Smooth muscle cell (in vitro differentiated cells): ENCODE measurements around the gene NUTM2D. TPM values are rescaled to one million over a fixed set of nuclear protein-coding genes. Genes with fewer than 3 reads are reported as not detected.
"Not testable (repeated sequence)": the region's sequence is repeated elsewhere in the genome, so short reads cannot be mapped to it uniquely, and the experiment has no call there.

ENCODE experiments used
- DNase-seq: peaks from one replicate; lab custom pipeline; 2025; ENCODE audit not compliant: unreplicated experiment; lab: John Stamatoyannopoulos, UW
- H2AFZ ChIP-seq: fragments of 200-600 bp; sonication (generic); 2 replicates; pipeline ENCODE4 v1.6.0; 2016; ENCODE audit warnings: antibody characterized with exemption, low read depth, mild to moderate bottlenecking
- H3F3A ChIP-seq: fragments of 200-600 bp; sonication (generic); 2 replicates; pipeline ENCODE4 v1.6.0; 2017; ENCODE audit warnings: antibody characterized with exemption, low read depth
- H3K27ac ChIP-seq: fragments of 200-600 bp; sonication (generic); 2 replicates; pipeline ENCODE4 v1.5.1; 2016; ENCODE audit warnings: low read depth, mild to moderate bottlenecking
- H3K27me3 ChIP-seq: fragments of 200-600 bp; sonication (generic); 2 replicates; pipeline ENCODE4 v1.6.1; 2016; ENCODE audit warnings: low read depth, mild to moderate bottlenecking
- H3K36me3 ChIP-seq: fragments of 200-600 bp; sonication (generic); 2 replicates; pipeline ENCODE4 v1.5.1; 2016; ENCODE audit warnings: low read depth
- H3K4me1 ChIP-seq: fragments of 200-600 bp; sonication (generic); 2 replicates; pipeline ENCODE4 v1.5.1; 2016; ENCODE audit warnings: low read depth
- H3K4me2 ChIP-seq: fragments of 200-600 bp; sonication (generic); 2 replicates; pipeline ENCODE4 v1.6.0; 2016; ENCODE audit warnings: mild to moderate bottlenecking
- H3K4me3 ChIP-seq: fragments of 200-600 bp; sonication (generic); 2 replicates; pipeline ENCODE4 v1.5.1; 2016; ENCODE audit warnings: mild to moderate bottlenecking
- H3K79me2 ChIP-seq: fragments of 200-600 bp; sonication (generic); 2 replicates; pipeline ENCODE4 v1.6.0; 2016; ENCODE audit warnings: low read depth, mild to moderate bottlenecking
- H3K9ac ChIP-seq: fragments of 200-600 bp; sonication (generic); 2 replicates; pipeline ENCODE4 v1.6.0; 2016; ENCODE audit warnings: low read depth
- H3K9me3 ChIP-seq: fragments of 200-600 bp; sonication (generic); replicated peaks from 2 replicates; pipeline ENCODE4 v1.5.1; 2016; ENCODE audit warnings: low read depth
- H4K20me1 ChIP-seq: fragments of 200-600 bp; sonication (generic); 2 replicates; pipeline ENCODE4 v1.6.0; 2016; ENCODE audit warnings: low read depth
- WGBS: methylation state at CpG from one replicate; pipeline ENCODE4 v1.1.7; 2016; ENCODE audit warnings: low lambda C conversion rate; 5-methylcytosine and 5-hydroxymethylcytosine counted together
- polyA plus RNA-seq: library from polyadenylated mRNA; unstranded; fragments of >200 nt; fragmentation: Nextera tagmentation; extraction: Ambion mirVana; gene quantifications from 2 replicates; pipeline ENCODE4 v1.2.1, GENCODE V29; 2016
- total RNA-seq: library from RNA; depleted of rRNA; stranded (reverse); fragments of >200 nt; gene quantifications from 2 replicates; pipeline ENCODE4 v1.2.3, GENCODE V29; 2014

Gene NUTM2D
- total and polyA plus RNA-seq, 2 experiments from 2014 or later: 0.18 to 1.9 TPM

DNA sequence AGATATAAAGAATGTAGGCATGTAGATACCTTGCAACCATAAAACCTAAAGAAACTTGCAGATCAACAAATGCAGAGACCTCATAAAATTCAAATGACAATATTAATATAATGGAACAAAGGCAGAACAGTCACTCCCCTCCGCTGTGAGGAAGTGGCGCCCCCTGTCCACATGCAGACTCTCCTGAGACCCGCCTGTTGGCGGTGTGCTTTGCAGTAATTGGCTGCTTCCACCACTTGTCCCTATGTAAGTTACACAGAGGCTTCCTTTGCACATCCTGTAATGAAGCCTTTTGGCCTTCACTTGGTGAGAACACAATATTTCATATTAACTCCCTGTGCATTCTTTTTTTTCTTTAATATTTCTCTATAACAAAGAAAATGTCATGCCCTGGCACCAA is 21.6 kb downstream of the NUTM2D start:
- H3K9ac ChIP-seq: not testable (repeated sequence)

DNA sequence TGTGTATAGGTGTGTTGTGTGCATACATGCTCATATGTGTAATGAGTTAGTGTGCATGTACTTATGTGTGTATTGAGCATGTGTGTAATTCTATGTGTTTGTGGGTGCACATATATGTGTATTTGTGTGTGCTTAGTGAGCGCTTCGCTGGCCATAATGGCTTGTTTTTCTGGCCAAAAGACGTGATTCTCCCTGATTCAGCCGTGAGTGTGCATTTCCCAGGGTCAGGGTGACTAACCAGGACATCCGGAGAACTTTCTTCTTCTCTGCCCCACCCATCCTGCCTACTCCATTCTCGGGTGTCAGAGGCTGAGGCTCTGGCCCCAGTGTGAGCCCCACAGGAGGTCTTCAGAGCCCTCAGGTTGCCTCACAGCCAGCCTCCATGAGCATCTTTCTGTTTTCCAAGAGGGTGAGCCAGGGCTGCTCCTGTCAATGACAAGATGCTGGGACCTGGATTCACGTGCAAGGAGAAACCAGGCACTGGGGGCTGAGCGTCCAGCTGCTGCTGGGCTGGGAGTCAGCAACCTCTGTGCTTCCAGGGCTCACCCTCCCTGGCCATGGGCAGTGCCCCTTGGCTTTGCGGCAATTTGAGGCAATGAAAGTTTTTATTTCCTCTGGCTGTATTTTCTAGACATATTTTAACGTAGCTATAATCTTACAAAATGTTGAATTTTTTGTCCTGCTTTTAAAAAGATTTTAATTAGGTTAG is 25.8 kb downstream of the NUTM2D start:
- H3K9ac ChIP-seq, DNase-seq: not testable (repeated sequence)

More for the DNA sequence above, 21.6 kb downstream of the NUTM2D start:
- not testable (repeated sequence) for H4K20me1 ChIP-seq, H3K27ac ChIP-seq, H3K4me2 ChIP-seq, H3K27me3 ChIP-seq, DNase-seq, H3K4me1 ChIP-seq, H3F3A ChIP-seq, H3K4me3 ChIP-seq, H2AFZ ChIP-seq, H3K79me2 ChIP-seq, H3K9me3 ChIP-seq, H3K36me3 ChIP-seq
- 60% methylated on average over 1 of the region's 4 CpGs for WGBS

DNA sequence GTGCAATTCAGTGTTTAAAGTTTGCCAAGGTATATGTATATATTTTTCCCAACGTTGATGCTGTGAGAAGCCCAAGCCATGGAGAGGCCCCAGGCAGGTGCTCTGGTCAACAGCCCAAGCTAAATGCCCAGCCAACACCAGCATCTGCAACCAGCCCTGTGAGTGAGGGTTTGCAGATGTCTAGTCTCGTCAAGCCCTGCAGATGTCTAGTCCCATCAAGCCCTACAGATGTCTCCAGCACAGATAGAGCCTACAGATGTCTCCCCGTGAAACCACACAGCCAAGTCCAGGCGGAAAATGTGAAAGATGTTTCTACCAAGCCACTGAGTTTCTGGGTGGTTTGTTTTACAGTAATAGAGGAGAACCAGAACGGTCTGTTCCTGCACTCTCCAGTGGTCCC is 26.7 kb downstream of the NUTM2D start:
- H3K27ac ChIP-seq, H2AFZ ChIP-seq, H3K4me1 ChIP-seq, H3K36me3 ChIP-seq, H3K27me3 ChIP-seq, H3K9me3 ChIP-seq, H3K4me3 ChIP-seq, H3K9ac ChIP-seq, DNase-seq, H3F3A ChIP-seq, H3K79me2 ChIP-seq, H3K4me2 ChIP-seq, H4K20me1 ChIP-seq: not testable (repeated sequence)
- 86% methylated on average over 4 of the region's 5 CpGs for WGBS

More for the DNA sequence above, 25.8 kb downstream of the NUTM2D start:
- not testable (repeated sequence) for H3F3A ChIP-seq, H2AFZ ChIP-seq, H4K20me1 ChIP-seq, H3K4me2 ChIP-seq, H3K79me2 ChIP-seq, H3K4me3 ChIP-seq, H3K9me3 ChIP-seq, H3K36me3 ChIP-seq, H3K27me3 ChIP-seq, H3K27ac ChIP-seq, H3K4me1 ChIP-seq
- WGBS: 86% methylated on average over 9 of the region's 10 CpGs

DNA sequence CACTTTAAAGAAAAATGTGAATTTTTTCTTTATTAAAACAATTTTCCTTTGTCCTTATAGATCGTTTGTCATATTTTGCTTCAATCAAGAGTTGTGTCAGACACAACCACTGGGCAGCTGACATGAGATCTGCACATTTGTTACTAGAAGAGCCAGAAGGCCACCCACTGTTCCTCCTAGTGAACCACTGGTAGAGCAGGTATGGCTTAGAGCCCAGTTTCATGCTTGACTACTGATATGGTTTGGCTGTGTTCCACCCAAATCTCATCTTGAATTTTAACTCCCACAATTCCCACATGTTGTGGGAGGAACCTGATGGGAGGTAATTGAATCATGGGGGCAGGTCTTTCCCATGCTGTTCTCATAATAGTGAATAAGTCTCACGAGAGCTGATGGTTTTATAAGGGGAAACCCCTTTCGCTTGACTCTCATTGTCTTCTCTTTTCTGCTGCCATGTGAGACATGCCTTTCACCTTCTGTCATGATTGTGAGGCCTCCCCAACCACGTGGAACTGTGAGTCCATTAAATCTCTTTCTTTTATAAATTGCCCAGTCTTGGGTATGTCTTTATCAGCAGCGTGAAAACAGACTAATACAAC is 28.3 kb downstream of the NUTM2D start:
- H3K27ac ChIP-seq, H3K4me3 ChIP-seq, H3K4me1 ChIP-seq, H2AFZ ChIP-seq, H4K20me1 ChIP-seq, H3K9ac ChIP-seq, H3K4me2 ChIP-seq, H3K79me2 ChIP-seq, H3K36me3 ChIP-seq, H3K27me3 ChIP-seq, H3F3A ChIP-seq, H3K9me3 ChIP-seq, DNase-seq: not testable (repeated sequence)
- 80% methylated on average over 5 of the region's 5 CpGs for WGBS

DNA sequence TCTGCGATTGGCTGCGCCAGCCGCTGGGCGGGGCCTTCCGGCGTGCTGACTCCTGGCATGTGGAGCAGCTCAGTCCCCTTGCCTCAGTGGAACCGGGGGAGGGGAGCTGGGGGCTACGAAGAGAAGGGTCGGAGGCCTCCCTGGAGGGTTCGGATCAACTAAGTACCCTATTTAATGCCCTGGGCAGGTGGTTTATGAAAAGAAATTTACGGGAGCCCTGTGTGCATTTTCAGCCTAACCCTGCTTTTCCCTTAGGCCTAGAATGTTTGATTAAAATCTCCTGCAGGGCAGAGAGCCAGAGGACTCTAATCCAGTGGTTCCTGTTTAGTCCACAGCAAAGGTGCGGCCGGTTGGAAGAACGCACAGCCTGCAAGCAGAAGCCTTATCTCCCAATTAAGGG is 33.8 kb downstream of the NUTM2D start:
- H3K4me1 ChIP-seq, H3K27me3 ChIP-seq, DNase-seq, H3K4me2 ChIP-seq, H3K4me3 ChIP-seq, H3K9me3 ChIP-seq, H3K27ac ChIP-seq, H3K9ac ChIP-seq, H4K20me1 ChIP-seq, H2AFZ ChIP-seq, H3F3A ChIP-seq, H3K36me3 ChIP-seq, H3K79me2 ChIP-seq: not testable (repeated sequence)
- WGBS: 71% methylated on average over 14 of the region's 14 CpGs

DNA sequence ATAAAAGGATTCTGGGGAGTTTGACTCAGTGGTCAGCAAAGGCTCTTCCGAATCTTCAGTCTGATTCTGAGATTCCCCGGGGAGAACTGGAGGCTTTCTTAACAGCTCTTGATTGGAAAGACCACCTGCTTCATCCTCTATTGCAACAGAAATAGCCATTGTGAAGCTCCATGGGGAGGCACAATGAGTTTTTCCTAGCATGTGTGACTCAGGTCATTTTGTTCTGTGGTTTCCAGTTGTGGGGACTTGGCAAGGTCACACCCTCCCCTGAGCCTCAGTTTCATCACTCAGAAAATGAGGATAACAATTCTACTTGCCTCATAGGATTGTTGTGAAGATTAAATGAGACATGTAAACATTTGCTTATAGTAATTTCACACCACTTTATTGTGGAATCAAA is 38.7 kb downstream of the NUTM2D start:
- H3K79me2 ChIP-seq, DNase-seq, H3K9me3 ChIP-seq, H3K4me2 ChIP-seq, H3F3A ChIP-seq, H3K27me3 ChIP-seq, H3K27ac ChIP-seq, H3K36me3 ChIP-seq, H2AFZ ChIP-seq, H3K9ac ChIP-seq, H4K20me1 ChIP-seq, H3K4me3 ChIP-seq, H3K4me1 ChIP-seq: not testable (repeated sequence)
- 89% methylated on average over 2 of the region's 2 CpGs for WGBS

DNA sequence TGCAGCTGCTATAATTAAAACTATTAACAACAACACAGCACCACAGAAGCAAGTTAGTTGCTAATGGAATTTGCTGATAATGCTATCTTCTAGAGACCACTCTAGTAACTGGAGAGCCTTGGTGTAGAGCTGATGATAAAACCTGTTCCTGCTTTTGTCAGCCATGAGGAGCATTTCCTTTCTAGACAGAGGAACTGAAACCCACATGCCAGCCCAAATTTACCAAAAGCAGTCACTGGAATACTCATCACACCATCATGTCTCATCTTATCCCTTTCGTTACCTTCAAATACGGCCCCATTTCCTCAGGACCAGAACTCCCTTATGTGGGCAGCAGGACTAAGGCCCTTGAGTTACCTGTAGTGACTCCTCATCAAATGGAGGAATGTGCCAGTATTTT is 40.9 kb downstream of the NUTM2D start:
- H3K27ac ChIP-seq, H3K4me1 ChIP-seq, DNase-seq, H3K9ac ChIP-seq, H4K20me1 ChIP-seq, H3F3A ChIP-seq, H3K79me2 ChIP-seq, H3K4me3 ChIP-seq, H3K27me3 ChIP-seq, H3K9me3 ChIP-seq, H2AFZ ChIP-seq, H3K4me2 ChIP-seq, H3K36me3 ChIP-seq: not testable (repeated sequence)
- 93% methylated on average over 2 of the region's 2 CpGs for WGBS

DNA sequence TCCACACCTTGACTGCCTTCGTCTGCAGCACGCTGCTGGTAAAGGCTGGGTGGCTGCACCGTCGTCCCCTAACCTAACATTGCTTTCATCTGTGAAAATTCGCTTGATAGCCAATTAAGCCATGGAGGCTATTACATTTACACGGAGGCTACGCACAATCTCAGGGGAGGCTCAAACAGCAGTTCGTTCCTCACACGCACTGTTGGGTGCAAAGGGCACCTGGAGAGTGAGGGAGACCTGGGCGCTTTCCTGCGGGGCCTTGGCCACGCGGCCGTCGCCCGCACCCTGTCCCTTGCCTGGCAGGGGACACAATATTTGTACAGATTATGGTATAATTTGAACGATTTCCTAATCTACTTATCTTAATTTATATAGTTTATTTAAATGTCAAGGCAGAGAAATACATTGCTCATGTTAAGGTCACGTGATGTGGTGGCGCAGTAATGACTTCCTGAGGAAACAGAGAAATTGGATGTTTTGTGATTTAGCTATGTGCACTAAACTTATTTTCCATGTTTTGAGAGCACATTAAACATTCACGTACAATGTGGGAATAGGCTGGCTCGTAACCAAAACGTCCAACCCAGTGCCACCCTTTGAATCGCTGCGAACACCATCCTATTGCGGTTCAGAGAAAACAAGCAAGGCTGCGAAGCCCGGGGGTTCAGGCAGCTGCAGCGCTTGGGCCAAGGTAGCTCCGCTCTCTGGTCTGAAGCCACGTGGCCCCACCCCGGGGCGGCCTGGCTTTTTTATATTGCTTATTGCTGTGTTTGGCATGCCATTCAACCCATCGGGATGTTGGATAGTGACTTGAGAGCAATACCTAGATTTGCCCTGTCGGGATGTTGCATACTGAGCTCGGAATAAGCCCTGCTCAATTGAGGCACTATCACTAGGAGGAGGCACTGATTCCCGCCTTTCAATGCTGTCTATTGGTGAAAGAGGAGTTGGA is 50.2 kb downstream of the NUTM2D start:
- not testable (repeated sequence) for H4K20me1 ChIP-seq, H3K4me1 ChIP-seq, H3F3A ChIP-seq, H3K79me2 ChIP-seq, H3K9ac ChIP-seq, H3K36me3 ChIP-seq, H3K4me2 ChIP-seq, H3K27ac ChIP-seq, H3K9me3 ChIP-seq, H2AFZ ChIP-seq, H3K4me3 ChIP-seq, DNase-seq
- 88% methylated on average over 36 of the region's 36 CpGs for WGBS
- H3K27me3 ChIP-seq: peaks cover 14% of the 10 kb centered on the region
